AG04449 (cell line): ENCODE measurements around the gene OPTC.

ENCODE experiments used
- CTCF ChIA-PET: fragments of 350-600 bp; formaldehyde crosslinking; extraction: SDS; loops from one replicate; lab custom pipeline; 2021; ENCODE audit warnings: antibody characterized with exemption; lab: Yijun Ruan, JAX
- POLR2A ChIA-PET: fragments of 400-600, 350-600 bp; formaldehyde crosslinking; extraction: SDS; loops from one replicate; lab custom pipeline; 2020; ENCODE audit warnings: antibody characterized with exemption, inconsistent platforms; lab: Yijun Ruan, JAX
- DNase-seq: peaks from one replicate; pipeline ENCODE4 v3.0.0-alpha.2; 2010; ENCODE audit warnings: low read depth, low spot score
- H3K4me3 ChIP-seq: 2 replicates; pipeline ENCODE4 v1.5.1; 2011; ENCODE audit warnings: low read depth, mild to moderate bottlenecking, control low read depth, low read length
- CTCF ChIP-seq: IDR thresholded peaks from one replicate; pipeline ENCODE4 v1.5.1; 2011; ENCODE audit warnings: mild to moderate bottlenecking, moderate library complexity, low read length, control low read depth, inconsistent platforms; ENCODE audit not compliant: insufficient read depth; ENCODE audit errors: missing control alignments

The OPTC gene

GRCh38 chr1:203519896-203520295, 25.9 kb downstream of the OPTC start:
- ChIA-PET CTCF (interaction anchor here (0.6 to 1.5 kb wide), 3 partner anchors 12 to 101 kb away, joined by 3 to 4 read pairs (median 3); no protein-coding TSS in a partner anchor), POLR2A (interaction anchor here (0.6 kb wide), 1 partner anchor 13 kb away, joined by 5 read pairs; no protein-coding TSS in a partner anchor)
- DNase-seq: no peak
- H3K4me3 ChIP-seq: no peak overlapping the region
- no peak for TF ChIP-seq CTCF

GRCh38 chr1:203520315-203520714, 26.4 kb downstream of the OPTC start:
- CTCF ChIA-PET: interaction anchor here (1.5 to 1.6 kb wide), 3 partner anchors 10 to 100 kb away, joined by 3 to 4 read pairs (median 4); no protein-coding TSS in a partner anchor
- no peak for DNase-seq
- POLR2A ChIA-PET: interaction anchor here (0.6 kb wide), 1 partner anchor 13 kb away, joined by 5 read pairs; no protein-coding TSS in a partner anchor
- H3K4me3 ChIP-seq: no peak overlapping the region
- TF ChIP-seq CTCF: no peak

DNA sequence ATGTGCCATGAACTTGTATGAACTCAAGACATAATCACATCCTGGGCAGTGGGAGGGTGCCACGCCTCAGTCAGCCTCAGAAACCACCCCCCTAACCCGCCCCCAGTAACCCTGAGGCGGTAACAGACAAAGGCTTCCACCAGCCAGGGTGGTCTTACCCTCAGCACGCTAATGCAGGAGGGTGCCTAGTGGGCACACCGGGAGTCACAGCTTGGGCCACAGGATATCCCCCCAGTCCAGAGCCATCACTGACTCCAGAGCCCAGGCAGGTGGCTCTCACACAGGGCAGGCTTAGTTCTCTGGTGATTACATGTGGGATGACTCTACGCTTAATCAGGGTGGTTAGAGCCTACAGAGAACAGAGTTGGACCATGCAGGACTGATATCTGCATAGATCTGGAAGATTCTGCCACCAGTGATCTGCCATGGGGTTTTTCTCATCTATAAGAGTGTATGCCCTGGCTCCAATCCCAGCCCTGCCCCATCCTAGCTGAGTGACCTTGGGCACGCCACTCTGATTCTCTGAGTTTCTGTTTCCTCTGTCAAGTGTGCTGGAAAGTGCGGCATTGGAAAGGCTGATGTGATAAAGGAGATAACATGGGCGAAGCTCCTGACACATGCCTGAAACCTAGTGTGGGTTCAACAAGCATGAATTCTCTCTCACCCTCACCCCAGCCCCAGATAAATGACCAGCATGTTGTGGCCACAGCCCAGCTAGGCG, 27.3 kb downstream of the OPTC start:
- CTCF ChIA-PET: interaction anchor here (1.2 to 1.6 kb wide), 3 partner anchors 9 to 17 kb away, joined by 3 to 4 read pairs (median 4); no protein-coding TSS in a partner anchor
- TF ChIP-seq CTCF: no peak
- H3K4me3 ChIP-seq: no peak overlapping the region
- DNase-seq: no peak
- POLR2A ChIA-PET: no interaction called here

DNA sequence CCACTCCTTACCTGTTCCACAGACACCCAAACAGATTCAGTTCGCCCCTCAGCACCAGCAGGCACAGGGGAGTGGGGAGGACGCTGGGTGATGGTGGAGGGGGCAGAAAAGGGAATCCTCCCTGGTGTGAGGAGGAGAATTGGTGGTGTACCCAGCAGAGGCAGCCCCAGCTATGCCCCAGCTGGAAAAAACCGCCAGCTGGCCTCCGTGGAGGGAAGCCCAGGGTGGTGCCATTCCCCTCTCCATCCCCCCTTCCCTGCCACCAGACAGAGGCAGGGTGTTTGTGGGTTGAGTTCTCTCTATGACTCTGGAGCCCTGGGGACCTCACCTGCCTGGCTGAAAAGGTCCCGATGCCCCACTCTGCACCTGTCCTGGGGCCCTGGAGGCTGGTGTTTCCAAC, 27.9 kb downstream of the OPTC start:
- ChIA-PET POLR2A (no interaction called here), CTCF (interaction anchor here (0.9 to 1.6 kb wide), 3 partner anchors 9 to 16 kb away, joined by 3 to 4 read pairs (median 3); no protein-coding TSS in a partner anchor)
- no peak overlapping the region for H3K4me3 ChIP-seq
- no peak for TF ChIP-seq CTCF
- DNase-seq: no peak

- DNase-seq: no peak
- no peak overlapping the region for H3K4me3 ChIP-seq
- ChIA-PET POLR2A (no interaction called here), CTCF (interaction anchor here (0.9 to 1.6 kb wide), 4 partner anchors 8 to 179 kb away, joined by 3 to 4 read pairs (median 3); no protein-coding TSS in a partner anchor)
- TF ChIP-seq CTCF: no peak
Observed at GRCh38 chr1:203522237-203522636, 28.3 kb downstream of the OPTC start.

DNA sequence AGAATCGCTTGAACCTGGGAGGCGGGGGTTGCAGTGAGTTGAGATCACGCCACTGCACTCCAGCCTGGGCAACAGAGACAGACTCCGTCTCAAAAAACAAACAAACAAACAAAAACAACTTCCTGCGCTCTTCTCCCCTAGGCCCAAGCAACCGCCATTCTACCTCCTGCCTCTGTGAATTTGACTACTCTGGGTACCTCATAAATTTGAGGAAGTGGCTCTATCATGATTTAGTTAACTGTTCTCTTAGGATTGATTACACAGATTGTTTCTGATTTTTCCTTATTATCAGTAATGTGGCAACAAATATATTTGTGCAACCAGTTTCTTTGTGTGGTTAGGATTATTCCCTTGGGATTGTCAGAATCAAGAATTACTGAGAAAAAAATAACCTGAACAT, 29.7 kb downstream of the OPTC start:
- ChIA-PET POLR2A (interaction anchor here (0.7 kb wide), 1 partner anchor 44 kb away, joined by 3 read pairs; no protein-coding TSS in a partner anchor), CTCF (interaction anchor here (1.4 kb wide), 1 partner anchor 178 kb away, joined by 3 read pairs; no protein-coding TSS in a partner anchor)
- H3K4me3 ChIP-seq: no peak overlapping the region
- no peak for DNase-seq
- TF ChIP-seq CTCF: no peak
